B cell (primary cell): ENCODE measurements around the gene FBXL4.

Experiments used
- EZH2 ChIP-seq: IDR thresholded peaks from 2 replicates; pipeline ENCODE4 v1.6.1; 2012; ENCODE audit warnings: borderline replicate concordance, low read depth, mild to moderate bottlenecking, moderate library complexity, low read length; ENCODE audit not compliant: insufficient read depth, poor library complexity, severe bottlenecking
- TF ChIP-seq, protein P1 (sequence below): fragments of 200-600 bp; IDR thresholded peaks from one replicate; pipeline ENCODE4 v1.8.0; 2022; ENCODE audit warnings: antibody characterized with exemption, mild to moderate bottlenecking

GRCh38 chr6:98821756-98822405 lies 125.9 kb downstream of the FBXL4 start:
- TF ChIP-seq, protein P1, sequence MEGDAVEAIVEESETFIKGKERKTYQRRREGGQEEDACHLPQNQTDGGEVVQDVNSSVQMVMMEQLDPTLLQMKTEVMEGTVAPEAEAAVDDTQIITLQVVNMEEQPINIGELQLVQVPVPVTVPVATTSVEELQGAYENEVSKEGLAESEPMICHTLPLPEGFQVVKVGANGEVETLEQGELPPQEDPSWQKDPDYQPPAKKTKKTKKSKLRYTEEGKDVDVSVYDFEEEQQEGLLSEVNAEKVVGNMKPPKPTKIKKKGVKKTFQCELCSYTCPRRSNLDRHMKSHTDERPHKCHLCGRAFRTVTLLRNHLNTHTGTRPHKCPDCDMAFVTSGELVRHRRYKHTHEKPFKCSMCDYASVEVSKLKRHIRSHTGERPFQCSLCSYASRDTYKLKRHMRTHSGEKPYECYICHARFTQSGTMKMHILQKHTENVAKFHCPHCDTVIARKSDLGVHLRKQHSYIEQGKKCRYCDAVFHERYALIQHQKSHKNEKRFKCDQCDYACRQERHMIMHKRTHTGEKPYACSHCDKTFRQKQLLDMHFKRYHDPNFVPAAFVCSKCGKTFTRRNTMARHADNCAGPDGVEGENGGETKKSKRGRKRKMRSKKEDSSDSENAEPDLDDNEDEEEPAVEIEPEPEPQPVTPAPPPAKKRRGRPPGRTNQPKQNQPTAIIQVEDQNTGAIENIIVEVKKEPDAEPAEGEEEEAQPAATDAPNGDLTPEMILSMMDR = no peak
- TF ChIP-seq EZH2 = no peak
